Measurements from ENCODE around the gene TGFBR1.
"Not testable (repeated sequence)": the region's sequence is repeated elsewhere in the genome, so short reads cannot be mapped to it uniquely, and the experiment has no call there.

TGFBR1 gene

DNA sequence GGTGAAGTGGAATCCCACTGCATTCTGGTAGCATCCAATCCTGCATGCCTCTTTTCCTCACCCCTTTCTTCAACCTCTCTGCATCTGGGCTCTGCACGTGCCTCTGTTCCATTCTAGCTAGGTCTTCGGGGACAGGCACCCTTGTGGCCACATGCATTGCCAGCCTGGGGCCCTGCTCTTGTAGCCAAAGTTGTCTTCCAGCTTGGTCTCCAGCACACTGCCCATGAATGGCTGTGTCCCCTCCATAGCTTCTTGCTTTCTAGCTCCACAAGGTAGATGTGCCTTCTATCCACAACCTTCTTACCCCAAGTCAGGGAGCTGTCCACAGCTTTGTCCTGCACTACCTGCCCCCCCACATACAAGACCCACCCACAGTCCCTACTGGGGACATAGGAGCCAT is 84.3 kb downstream of the TGFBR1 start:
- TF ChIP-seq, protein P1, sequence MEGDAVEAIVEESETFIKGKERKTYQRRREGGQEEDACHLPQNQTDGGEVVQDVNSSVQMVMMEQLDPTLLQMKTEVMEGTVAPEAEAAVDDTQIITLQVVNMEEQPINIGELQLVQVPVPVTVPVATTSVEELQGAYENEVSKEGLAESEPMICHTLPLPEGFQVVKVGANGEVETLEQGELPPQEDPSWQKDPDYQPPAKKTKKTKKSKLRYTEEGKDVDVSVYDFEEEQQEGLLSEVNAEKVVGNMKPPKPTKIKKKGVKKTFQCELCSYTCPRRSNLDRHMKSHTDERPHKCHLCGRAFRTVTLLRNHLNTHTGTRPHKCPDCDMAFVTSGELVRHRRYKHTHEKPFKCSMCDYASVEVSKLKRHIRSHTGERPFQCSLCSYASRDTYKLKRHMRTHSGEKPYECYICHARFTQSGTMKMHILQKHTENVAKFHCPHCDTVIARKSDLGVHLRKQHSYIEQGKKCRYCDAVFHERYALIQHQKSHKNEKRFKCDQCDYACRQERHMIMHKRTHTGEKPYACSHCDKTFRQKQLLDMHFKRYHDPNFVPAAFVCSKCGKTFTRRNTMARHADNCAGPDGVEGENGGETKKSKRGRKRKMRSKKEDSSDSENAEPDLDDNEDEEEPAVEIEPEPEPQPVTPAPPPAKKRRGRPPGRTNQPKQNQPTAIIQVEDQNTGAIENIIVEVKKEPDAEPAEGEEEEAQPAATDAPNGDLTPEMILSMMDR (IDR thresholded peaks at IDR 0.05; ENCODE audit: control insufficient read depth, extremely low read depth, insufficient read depth) = no peak
- DNase-seq (ENCODE audit: low read depth) = no peak
- no peak overlapping the region for H3K4me3 ChIP-seq (ENCODE audit: low read depth, low read length)

DNA sequence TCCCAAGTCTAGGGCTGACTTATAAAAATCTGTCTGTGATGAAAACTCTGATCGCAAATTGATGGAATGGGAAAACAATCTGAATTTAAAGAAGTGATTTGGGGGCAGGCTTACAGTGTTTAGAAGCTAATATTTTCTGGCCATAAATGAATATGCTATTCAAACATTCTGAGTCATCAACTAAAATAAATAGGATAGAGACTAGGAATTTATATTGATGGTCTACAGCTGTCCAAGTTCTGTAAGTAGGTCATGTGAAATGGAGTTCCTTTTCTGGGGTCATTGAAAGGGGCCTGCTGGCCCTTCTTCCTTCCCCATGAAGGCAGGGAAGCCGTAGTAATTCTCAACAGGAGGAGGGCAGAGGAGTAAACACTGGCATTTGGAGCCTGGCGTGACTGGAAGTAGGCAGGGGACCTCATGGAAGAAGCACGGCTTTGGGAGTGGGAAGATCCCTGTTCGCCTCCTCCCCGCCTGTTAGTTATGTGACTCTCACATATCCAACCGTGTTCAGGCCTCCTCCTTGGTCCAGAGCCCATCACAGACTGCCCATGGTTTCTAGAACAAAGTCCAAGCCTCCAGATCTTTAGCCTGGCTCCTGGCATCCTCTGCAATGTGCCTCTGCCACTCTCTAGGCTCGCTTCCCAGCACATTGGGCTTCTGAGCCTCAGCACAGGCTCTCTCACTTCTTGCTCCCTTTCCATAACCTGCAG is 85.1 kb downstream of the TGFBR1 start:
- TF ChIP-seq, protein P1 (IDR thresholded peaks at IDR 0.05; ENCODE audit: control insufficient read depth, extremely low read depth, insufficient read depth) = no peak
- no peak for DNase-seq (ENCODE audit: low read depth)
- no peak overlapping the region for H3K4me3 ChIP-seq (ENCODE audit: low read depth, low read length)

- TF ChIP-seq, protein P1 (IDR thresholded peaks at IDR 0.05; ENCODE audit: control insufficient read depth, extremely low read depth, insufficient read depth) = no peak
- no peak overlapping the region for H3K4me3 ChIP-seq (ENCODE audit: low read depth, low read length)
- no peak for DNase-seq (ENCODE audit: low read depth)
Measured at GRCh38 chr9:99190597-99191283, 85.8 kb downstream of the TGFBR1 start.

DNA sequence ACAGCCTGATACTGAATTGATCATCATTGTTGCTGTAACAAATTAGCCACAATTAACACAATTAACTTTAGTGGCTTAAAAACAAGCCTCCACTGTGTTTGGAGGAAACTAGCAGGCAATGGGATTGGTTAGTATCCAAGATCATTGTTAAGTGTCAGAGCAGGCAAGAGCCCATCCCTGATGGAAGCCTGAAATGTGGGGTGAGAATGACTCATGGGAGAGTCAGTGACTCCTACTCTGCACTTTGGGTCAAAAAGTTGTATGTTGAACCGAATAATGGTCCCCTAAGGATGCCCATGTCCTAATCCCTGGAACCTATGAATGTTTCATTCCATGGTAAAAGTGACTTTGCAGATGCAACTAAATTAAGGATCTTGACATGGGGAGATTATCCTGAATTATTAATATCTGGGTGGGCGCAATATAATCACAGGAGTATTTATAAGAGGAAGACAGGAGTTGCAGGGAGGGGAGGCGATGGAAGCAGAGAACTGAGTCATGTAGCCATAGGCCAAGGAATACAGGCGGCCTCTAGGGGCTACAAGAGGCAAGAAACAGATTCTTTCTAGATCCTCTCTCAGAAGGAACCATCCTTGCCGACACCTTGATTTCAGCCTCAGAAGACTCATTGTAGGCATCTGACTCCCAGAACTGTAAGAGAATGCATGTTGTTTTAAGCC is 88.0 kb downstream of the TGFBR1 start:
- H3K4me3 ChIP-seq (ENCODE audit: low read depth, low read length) = no peak overlapping the region
- TF ChIP-seq, protein P1 (IDR thresholded peaks at IDR 0.05; ENCODE audit: control insufficient read depth, extremely low read depth, insufficient read depth) = no peak
- DNase-seq (ENCODE audit: low read depth) = no peak

- H3K4me3 ChIP-seq (ENCODE audit: low read depth, low read length) = no peak overlapping the region
- no peak for DNase-seq (ENCODE audit: low read depth)
- TF ChIP-seq, protein P1 (IDR thresholded peaks at IDR 0.05; ENCODE audit: control insufficient read depth, extremely low read depth, insufficient read depth) = no peak
Measured at GRCh38 chr9:99193466-99193821, 88.5 kb downstream of the TGFBR1 start.

- not testable (repeated sequence) for H3K4me3 ChIP-seq (ENCODE audit: low read depth, low read length); DNase-seq (ENCODE audit: low read depth)
Measured at GRCh38 chr9:99196484-99196883, 91.6 kb downstream of the TGFBR1 start.

GRCh38 chr9:99197124-99197630 is 92.3 kb downstream of the TGFBR1 start:
- no peak overlapping the region for H3K4me3 ChIP-seq (ENCODE audit: low read depth, low read length)
- no peak for DNase-seq (ENCODE audit: low read depth)
- TF ChIP-seq, protein P1 (IDR thresholded peaks at IDR 0.05; ENCODE audit: control insufficient read depth, extremely low read depth, insufficient read depth) = no peak
